ENCODE data around the gene MAML1.

MAML1 gene

GRCh38 chr5:179802207-179802883, 69.7 kb downstream of the MAML1 start:
- Histone ChIP-seq H3K4me1 (ENCODE audit: control insufficient read depth, insufficient read depth, low read length) (peaks cover 19% of the 10 kb centered on the region), H3K9ac (ENCODE audit: low read length) (peak overlapping the region; percentile 29), H3K4me3 (ENCODE audit: low read length) (no peak overlapping the region), H3K36me3 (ENCODE audit: control insufficient read depth, insufficient read depth, low read length, severe bottlenecking) (peaks cover 32% of the 10 kb centered on the region), H3K27me3 (replicated peaks; ENCODE audit: control insufficient read depth, insufficient read depth, low read length) (no peaks in the 10 kb centered on the region), H3K9me3 (ENCODE audit: control insufficient read depth, low read length) (no peaks in the 10 kb centered on the region)
- DNase-seq (ENCODE audit: low read depth): no peak

GRCh38 chr5:179802950-179803562, 70.4 kb downstream of the MAML1 start:
- H3K9me3 ChIP-seq (ENCODE audit: control insufficient read depth, low read length): no peaks in the 10 kb centered on the region
- peak overlapping the region; percentile 29 for H3K9ac ChIP-seq (ENCODE audit: low read length)
- H3K27me3 ChIP-seq (replicated peaks; ENCODE audit: control insufficient read depth, insufficient read depth, low read length): no peaks in the 10 kb centered on the region
- DNase-seq (ENCODE audit: low read depth): no peak
- no peak overlapping the region for H3K4me3 ChIP-seq (ENCODE audit: low read length)
- H3K4me1 ChIP-seq (ENCODE audit: control insufficient read depth, insufficient read depth, low read length): peaks cover 19% of the 10 kb centered on the region
- peaks cover 26% of the 10 kb centered on the region for H3K36me3 ChIP-seq (ENCODE audit: control insufficient read depth, insufficient read depth, low read length, severe bottlenecking)

GRCh38 chr5:179803651-179804554, 71.3 kb downstream of the MAML1 start:
- no peaks in the 10 kb centered on the region for H3K9me3 ChIP-seq (ENCODE audit: control insufficient read depth, low read length)
- peaks cover 17% of the 10 kb centered on the region for H3K36me3 ChIP-seq (ENCODE audit: control insufficient read depth, insufficient read depth, low read length, severe bottlenecking)
- DNase-seq (ENCODE audit: low read depth): no peak

GRCh38 chr5:179804555-179804947, 71.9 kb downstream of the MAML1 start:
- Histone ChIP-seq H3K9ac (ENCODE audit: low read length) (peak overlapping the region; percentile 89), H3K4me3 (ENCODE audit: low read length) (peak overlapping the region; percentile 85)
- DNase-seq (ENCODE audit: low read depth): no peak

More at GRCh38 chr5:179803651-179804554, 71.3 kb downstream of the MAML1 start:
- Histone ChIP-seq H3K4me1 (ENCODE audit: control insufficient read depth, insufficient read depth, low read length) (peaks cover 19% of the 10 kb centered on the region), H3K4me3 (ENCODE audit: low read length) (no peak overlapping the region), H3K9ac (ENCODE audit: low read length) (peak overlapping the region; percentile 42), H3K27me3 (replicated peaks; ENCODE audit: control insufficient read depth, insufficient read depth, low read length) (no peaks in the 10 kb centered on the region)

GRCh38 chr5:179805070-179805528, 72.5 kb downstream of the MAML1 start:
- H3K36me3 ChIP-seq (ENCODE audit: control insufficient read depth, insufficient read depth, low read length, severe bottlenecking): peaks cover 5% of the 10 kb centered on the region
- no peaks in the 10 kb centered on the region for H3K9me3 ChIP-seq (ENCODE audit: control insufficient read depth, low read length)
- H3K9ac ChIP-seq (ENCODE audit: low read length): peak overlapping the region; percentile 89
- H3K4me1 ChIP-seq (ENCODE audit: control insufficient read depth, insufficient read depth, low read length): peaks cover 19% of the 10 kb centered on the region
- H3K4me3 ChIP-seq (ENCODE audit: low read length): peak overlapping the region; percentile 85
- DNase-seq (ENCODE audit: low read depth): no peak
- no peaks in the 10 kb centered on the region for H3K27me3 ChIP-seq (replicated peaks; ENCODE audit: control insufficient read depth, insufficient read depth, low read length)

More at GRCh38 chr5:179804555-179804947, 71.9 kb downstream of the MAML1 start:
- Histone ChIP-seq H3K27me3 (replicated peaks; ENCODE audit: control insufficient read depth, insufficient read depth, low read length) (no peaks in the 10 kb centered on the region), H3K4me1 (ENCODE audit: control insufficient read depth, insufficient read depth, low read length) (peaks cover 19% of the 10 kb centered on the region), H3K36me3 (ENCODE audit: control insufficient read depth, insufficient read depth, low read length, severe bottlenecking) (peaks cover 11% of the 10 kb centered on the region), H3K9me3 (ENCODE audit: control insufficient read depth, low read length) (no peaks in the 10 kb centered on the region)

GRCh38 chr5:179805529-179806249, 73.1 kb downstream of the MAML1 start:
- H3K4me1 ChIP-seq (ENCODE audit: control insufficient read depth, insufficient read depth, low read length): peaks cover 19% of the 10 kb centered on the region
- H3K4me3 ChIP-seq (ENCODE audit: low read length): peak overlapping the region; percentile 85
- H3K9ac ChIP-seq (ENCODE audit: low read length): peak overlapping the region; percentile 89
- no peaks in the 10 kb centered on the region for H3K9me3 ChIP-seq (ENCODE audit: control insufficient read depth, low read length)
- peak; percentile 75 for DNase-seq (ENCODE audit: low read depth)
- H3K36me3 ChIP-seq (ENCODE audit: control insufficient read depth, insufficient read depth, low read length, severe bottlenecking): peaks cover 4% of the 10 kb centered on the region
- no peaks in the 10 kb centered on the region for H3K27me3 ChIP-seq (replicated peaks; ENCODE audit: control insufficient read depth, insufficient read depth, low read length)

- Histone ChIP-seq H3K4me1 (ENCODE audit: control insufficient read depth, insufficient read depth, low read length) (peaks cover 19% of the 10 kb centered on the region), H3K4me3 (ENCODE audit: low read length) (peak within 1 kb of the TSS; percentile 85), H3K27me3 (replicated peaks; ENCODE audit: control insufficient read depth, insufficient read depth, low read length) (no peaks in the 10 kb centered on the region), H3K9me3 (ENCODE audit: control insufficient read depth, low read length) (no peaks in the 10 kb centered on the region), H3K9ac (ENCODE audit: low read length) (peak within 1 kb of the TSS; percentile 89), H3K36me3 (ENCODE audit: control insufficient read depth, insufficient read depth, low read length, severe bottlenecking) (no peaks in the 10 kb centered on the region)
- DNase-seq (ENCODE audit: low read depth): peak; percentile 91
Measured at GRCh38 chr5:179806250-179807048, 73.8 kb downstream of the MAML1 start, which contains the start of gene MGAT4B. Gene MGAT4B (minus strand): TSS chr5:179806866. CDS start chr5:179806583, 283 bp downstream.

- Histone ChIP-seq H3K4me1 (ENCODE audit: control insufficient read depth, insufficient read depth, low read length) (peaks cover 2% of the 10 kb centered on the region), H3K4me3 (ENCODE audit: low read length) (no peak overlapping the region), H3K36me3 (ENCODE audit: control insufficient read depth, insufficient read depth, low read length, severe bottlenecking) (no peaks in the 10 kb centered on the region), H3K9me3 (ENCODE audit: control insufficient read depth, low read length) (no peaks in the 10 kb centered on the region), H3K9ac (ENCODE audit: low read length) (no peak overlapping the region), H3K27me3 (replicated peaks; ENCODE audit: control insufficient read depth, insufficient read depth, low read length) (no peaks in the 10 kb centered on the region)
- no peak for DNase-seq (ENCODE audit: low read depth)
Measured at GRCh38 chr5:179812135-179812825, 79.7 kb downstream of the MAML1 start.

- no peaks in the 10 kb centered on the region for H3K9me3 ChIP-seq (ENCODE audit: control insufficient read depth, low read length)
- H3K27me3 ChIP-seq (replicated peaks; ENCODE audit: control insufficient read depth, insufficient read depth, low read length): no peaks in the 10 kb centered on the region
- H3K9ac ChIP-seq (ENCODE audit: low read length): no peak overlapping the region
- no peaks in the 10 kb centered on the region for H3K36me3 ChIP-seq (ENCODE audit: control insufficient read depth, insufficient read depth, low read length, severe bottlenecking)
- no peak overlapping the region for H3K4me3 ChIP-seq (ENCODE audit: low read length)
- no peak for DNase-seq (ENCODE audit: low read depth)
- H3K4me1 ChIP-seq (ENCODE audit: control insufficient read depth, insufficient read depth, low read length): peaks cover 6% of the 10 kb centered on the region
Measured at GRCh38 chr5:179812997-179813607, 80.5 kb downstream of the MAML1 start.

Data from adipocyte (in vitro differentiated cells).